GM19238 (cell line): Measurements from ENCODE around the gene RNF213.
"Not testable (repeated sequence)": the region's sequence is repeated elsewhere in the genome, so short reads cannot be mapped to it uniquely, and the experiment has no call there.

ENCODE experiments used
- DNase-seq: peaks from one replicate; pipeline ENCODE4 v3.0.0; 2011; ENCODE audit warnings: low spot score; ENCODE audit not compliant: insufficient read length

RNF213 gene

DNA sequence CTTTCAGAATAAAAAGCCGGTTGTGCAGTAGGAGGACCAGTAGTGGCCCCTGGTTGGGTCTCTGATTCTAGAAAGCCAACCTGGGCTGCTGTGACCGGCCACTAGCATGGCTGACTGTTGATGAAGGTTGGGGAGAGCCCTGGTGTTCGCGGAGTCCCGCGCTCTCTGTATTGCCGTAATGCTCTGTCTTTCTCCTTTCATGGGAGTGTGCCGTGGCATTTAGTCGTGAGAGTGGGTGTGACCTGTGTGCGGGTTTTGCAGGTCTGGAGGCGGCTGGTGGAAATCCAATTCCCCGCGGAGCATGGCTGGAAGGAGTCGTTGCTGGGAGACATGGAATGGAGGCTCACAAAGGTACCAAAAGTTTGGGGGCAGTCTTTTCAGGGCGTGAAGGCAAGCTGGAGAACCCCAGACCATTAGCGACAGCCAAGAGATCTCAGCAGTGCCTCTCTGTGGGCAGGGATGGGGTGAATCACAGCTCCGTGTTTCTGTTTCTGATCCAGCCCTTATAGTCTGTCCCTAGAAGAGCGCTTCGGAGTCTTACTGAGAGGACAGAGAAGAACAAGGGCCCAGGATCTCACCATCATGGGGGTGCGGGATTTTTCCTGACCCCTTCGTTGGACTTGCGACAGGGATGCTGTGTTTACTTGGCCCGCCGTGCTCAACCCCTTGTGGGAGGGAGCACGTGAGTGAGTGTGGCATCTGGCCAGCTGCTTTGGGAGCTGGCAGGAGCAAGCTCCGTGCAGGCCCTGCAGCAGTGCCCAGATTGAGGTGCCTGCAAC, 56.5 kb downstream of the RNF213 start:
- no peak for DNase-seq

DNA sequence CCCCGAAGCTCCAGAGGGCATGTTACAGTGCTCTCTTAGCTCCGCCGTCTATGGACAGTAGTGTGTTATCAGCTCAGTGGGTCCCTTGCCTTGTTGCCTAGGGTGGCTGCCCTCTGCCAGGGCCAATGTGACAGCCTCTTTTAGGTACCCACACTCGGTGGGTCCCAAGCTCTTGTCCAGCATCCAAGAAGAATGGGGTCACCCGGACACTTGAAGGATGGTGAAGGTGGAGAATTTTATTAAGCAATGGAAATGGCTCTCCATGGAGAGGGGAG, 57.0 kb downstream of the RNF213 start:
- no peak for DNase-seq

DNA sequence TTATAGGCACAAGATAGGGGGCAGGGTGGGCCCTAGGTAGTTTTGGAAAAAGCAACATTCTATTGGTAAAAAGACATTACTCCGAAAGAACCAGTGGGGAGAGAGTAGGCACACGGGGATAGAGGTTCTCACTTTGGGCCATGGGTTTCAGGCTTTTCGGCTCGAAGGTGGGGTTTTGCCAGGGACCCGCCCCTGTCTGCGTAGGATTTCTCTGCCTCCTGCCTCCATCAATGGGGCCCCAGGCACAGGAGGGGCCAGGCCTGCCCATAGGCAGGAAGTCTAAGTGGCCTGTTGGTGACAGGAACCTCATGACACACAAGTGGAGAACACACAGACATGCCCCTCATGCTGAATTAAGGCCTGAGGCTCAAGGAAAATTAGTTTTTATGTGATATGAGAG, 57.5 kb downstream of the RNF213 start:
- DNase-seq = no peak

DNA sequence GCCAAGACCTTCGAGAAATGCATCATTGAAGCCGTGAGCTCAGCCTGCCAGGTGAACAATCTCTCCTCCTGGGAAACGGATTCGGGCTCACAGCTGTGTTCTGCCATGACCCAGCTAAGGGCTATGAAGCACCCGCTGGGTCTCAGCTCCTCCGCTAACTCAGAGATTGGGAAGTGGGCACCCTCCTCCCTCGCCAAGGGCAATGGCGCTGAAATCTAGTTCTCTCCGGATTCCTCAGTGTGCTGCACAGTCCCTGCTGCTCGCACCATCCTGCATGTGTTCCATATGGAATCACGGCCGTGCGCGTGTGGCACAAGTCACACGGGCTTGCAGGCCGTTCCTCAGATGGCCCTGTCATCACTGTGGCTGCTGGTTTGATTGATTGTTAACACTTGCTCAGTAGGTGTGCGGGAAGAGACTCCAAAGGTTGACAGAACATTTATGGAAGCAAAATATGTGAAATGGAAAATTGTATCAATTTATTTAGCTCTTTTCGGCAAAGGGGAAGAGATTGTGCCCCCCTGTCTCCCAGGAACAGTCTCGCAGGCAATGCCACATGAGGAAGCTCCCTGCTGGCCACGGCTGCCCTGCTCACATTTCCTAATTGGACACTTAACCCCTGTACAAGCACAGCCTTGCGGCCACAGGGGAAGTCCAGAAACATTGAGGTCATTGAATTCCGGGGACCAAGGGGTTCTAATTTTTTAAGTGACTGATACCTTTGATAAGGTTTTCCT, 58.8 kb downstream of the RNF213 start:
- DNase-seq = no peak

DNA sequence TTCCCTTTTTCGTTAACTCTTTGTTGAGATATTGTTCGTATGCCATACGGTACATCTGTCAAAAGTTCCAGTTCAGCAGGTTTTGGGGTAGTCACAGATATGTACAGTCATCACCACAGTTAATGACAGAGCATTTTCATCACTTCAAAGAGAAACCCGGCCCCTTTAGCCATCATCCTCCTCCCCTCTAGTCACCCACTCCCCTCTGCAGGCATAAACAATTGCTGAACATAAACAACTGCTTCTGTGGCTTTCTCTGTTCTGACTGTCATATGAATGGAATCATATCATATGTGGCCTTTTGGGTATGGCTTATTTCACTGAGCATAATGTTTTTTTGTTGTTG, 59.3 kb downstream of the RNF213 start:
- DNase-seq = no peak

GRCh38 chr17:80320496-80320895, 59.8 kb downstream of the RNF213 start:
- DNase-seq = no peak

- DNase-seq = no peak
Observed at GRCh38 chr17:80322864-80323263, 62.2 kb downstream of the RNF213 start.

DNA sequence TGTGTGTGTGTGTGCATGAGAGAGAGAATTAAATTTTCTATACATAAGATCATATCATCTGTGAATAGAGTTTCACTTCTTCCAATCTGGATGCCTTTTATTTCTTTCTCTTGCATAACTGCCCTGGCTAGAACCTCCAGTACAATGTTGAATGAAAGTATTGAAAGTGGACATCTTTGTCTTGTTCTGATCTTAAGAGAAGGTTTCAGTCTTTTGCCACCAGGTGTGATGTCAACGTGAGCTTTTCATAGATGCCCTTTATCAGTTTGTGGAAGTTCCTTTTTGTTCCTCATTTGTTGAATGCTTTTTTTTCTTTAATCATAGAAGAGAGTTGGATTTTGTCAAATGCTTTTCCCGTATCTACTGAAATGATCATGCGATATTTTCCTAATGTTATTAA, 63.3 kb downstream of the RNF213 start:
- DNase-seq = no peak

- no peak for DNase-seq
Observed at GRCh38 chr17:80327518-80327917, 66.9 kb downstream of the RNF213 start.

DNA sequence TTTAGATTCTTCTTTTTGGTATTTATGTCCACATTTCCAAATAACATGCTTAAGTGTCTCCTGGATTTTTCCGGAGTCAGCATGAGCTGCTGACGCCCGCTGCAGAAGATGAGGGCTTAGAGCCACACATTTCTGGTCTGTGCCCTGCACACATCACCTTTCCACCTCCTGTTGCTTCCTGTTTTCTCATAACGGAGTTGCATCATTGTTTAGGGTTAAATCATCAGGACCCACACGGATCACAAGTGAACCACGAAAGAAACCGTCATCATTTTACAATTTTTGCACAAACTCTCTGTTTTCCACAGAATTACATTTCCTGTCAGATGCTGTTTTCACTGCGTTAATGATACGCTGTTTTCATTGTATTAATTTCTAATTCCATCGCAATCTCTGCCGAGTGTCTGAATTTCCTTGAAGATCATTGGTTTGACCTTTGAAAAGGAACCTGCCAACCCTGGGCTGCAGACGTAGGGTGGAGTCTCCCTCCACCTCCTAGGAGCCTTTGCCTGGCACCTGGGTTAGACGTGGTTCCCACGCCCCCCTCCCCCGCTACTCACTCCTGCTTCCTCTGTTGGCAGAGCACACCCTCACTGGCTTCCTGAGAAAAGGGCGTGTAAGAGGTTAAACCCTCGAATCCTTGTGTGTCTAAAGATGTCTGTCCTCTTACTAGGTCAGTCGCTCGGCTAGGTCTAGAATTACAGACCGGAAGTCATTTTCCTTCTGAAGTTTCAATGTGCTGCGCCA, 68.2 kb downstream of the RNF213 start:
- no peak for DNase-seq

DNA sequence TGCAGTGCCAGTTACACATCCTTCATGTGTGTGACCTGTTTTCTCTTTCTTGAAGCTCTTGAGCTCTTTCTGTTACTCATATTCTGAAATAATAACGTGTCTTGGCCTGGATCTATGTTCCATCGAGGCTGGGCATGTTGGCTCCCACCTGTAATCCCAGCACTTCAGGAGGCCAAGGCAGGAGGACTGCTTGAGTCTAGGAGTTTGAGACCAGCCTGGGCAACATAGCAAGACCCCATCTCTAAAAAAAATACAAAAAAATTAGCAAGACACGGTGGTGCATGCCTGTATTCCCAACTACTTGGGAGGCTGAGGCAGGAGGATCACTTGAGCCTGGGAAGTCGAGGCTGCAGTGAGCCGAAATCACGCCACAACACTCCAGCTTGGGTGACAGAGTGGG, 68.8 kb downstream of the RNF213 start:
- not testable (repeated sequence) for DNase-seq

DNA sequence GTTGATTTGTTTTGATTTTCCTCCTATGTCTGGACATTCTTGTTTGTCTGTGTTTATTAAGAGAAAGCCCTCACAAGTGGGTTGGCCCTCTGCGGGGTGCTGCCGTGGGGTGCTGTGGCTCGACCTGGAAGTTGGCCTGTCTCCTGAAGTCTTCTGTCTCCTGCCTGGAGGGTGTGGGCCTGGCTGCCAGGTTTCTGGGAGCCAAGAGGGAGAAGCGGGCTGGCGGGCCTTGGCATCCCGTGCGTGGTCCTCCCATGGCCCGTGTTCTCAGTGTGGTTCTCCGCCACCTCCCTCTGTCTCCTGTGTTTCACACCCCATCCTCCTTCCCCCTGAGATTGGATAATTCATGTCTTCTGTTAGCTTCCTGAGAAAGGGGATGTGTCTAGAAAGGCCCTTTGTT, 69.6 kb downstream of the RNF213 start:
- no peak for DNase-seq

DNA sequence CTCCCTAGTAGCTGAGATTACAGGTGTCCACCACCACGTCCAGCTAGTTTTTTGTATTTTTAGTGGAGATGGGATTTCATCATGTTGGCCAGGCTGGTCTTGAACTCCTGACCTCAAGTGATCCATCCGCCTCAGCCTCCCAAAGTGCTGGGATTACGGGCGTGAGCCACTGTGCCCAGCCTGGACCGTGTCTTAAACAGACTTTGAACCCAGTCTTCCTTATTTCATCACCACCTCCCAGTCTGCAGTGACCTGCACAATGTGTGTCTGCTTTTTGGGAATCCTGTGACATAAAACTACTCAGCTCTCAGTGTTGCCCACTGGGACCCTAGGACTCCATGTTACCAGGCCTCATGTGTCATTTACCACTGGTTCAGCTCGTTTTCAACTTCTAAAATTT, 70.3 kb downstream of the RNF213 start:
- DNase-seq = not testable (repeated sequence)

GRCh38 chr17:80331820-80332219, 71.2 kb downstream of the RNF213 start:
- DNase-seq = no peak

GRCh38 chr17:80337195-80337895, 76.7 kb downstream of the RNF213 start:
- DNase-seq = no peak

- DNase-seq = no peak
Observed at GRCh38 chr17:80339118-80339517, 78.5 kb downstream of the RNF213 start.

GRCh38 chr17:80339731-80340456, 79.2 kb downstream of the RNF213 start:
- DNase-seq = no peak

GRCh38 chr17:80345321-80345720, 84.7 kb downstream of the RNF213 start:
- DNase-seq = no peak

GRCh38 chr17:80345841-80346497, 85.3 kb downstream of the RNF213 start:
- DNase-seq = no peak

- DNase-seq = no peak
Observed at GRCh38 chr17:80346498-80347275, 86.0 kb downstream of the RNF213 start.
